ENCODE data around the gene ELMO1.
A peak's percentile ranks its signal among the peaks of the same experiment; 100 is the strongest.

Gene ELMO1

GRCh38 chr7:37110660-37111424, 337.8 kb downstream of the ELMO1 start:
- no peak for DNase-seq

DNA sequence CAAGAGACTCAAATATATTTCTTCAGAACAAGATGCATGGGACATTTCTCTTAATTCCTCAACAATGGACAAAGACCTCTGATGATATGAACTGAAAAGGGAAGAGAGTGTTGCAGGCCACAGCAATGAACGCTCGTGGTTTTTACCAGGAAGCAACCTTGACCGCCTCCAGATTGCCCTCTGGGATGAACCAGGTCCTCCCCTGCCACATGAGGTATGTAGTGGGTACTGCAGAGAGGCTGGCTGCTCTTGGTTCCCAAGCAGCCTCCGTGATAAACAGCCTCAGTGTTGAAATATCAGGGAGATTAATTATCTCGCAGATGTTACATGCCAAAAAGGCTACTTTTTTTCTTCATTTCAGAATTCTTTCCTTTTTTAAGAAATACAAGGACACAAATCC, 338.8 kb downstream of the ELMO1 start:
- DNase-seq, result no peak

DNA sequence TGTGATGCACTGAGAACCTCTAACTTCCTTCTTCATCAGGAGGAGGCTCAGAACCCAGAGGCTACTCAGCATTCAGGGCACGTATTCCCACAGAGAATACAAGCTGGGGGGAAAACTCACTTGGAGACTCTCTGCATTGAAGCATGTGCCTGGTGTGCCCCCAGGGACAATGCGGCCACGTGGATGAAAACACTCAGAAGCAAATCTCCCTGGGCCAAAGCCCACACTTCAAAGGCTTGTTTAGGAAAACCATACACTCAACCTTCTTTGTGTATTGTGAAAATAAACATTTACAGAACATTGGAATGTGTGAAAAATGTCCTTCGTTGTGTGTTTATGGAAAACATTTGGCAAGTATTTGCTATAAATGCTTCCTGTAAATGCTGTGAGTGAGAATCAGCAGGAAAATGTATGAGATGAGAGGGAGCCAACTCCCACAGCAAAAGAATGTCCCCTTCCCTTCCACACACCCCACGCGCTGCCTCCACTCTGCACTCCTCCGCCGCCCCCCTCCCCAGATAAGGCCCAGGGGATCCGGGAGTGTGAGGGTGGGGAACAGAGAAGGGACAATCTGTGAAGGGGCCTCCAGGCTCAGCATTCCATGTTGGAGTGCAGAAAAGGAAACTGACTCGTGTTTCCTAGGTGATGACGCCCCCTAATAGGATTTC, 339.5 kb downstream of the ELMO1 start:
- no peak for DNase-seq

- no peak for DNase-seq
Measured at GRCh38 chr7:37108615-37109014, 340.0 kb downstream of the ELMO1 start.

DNA sequence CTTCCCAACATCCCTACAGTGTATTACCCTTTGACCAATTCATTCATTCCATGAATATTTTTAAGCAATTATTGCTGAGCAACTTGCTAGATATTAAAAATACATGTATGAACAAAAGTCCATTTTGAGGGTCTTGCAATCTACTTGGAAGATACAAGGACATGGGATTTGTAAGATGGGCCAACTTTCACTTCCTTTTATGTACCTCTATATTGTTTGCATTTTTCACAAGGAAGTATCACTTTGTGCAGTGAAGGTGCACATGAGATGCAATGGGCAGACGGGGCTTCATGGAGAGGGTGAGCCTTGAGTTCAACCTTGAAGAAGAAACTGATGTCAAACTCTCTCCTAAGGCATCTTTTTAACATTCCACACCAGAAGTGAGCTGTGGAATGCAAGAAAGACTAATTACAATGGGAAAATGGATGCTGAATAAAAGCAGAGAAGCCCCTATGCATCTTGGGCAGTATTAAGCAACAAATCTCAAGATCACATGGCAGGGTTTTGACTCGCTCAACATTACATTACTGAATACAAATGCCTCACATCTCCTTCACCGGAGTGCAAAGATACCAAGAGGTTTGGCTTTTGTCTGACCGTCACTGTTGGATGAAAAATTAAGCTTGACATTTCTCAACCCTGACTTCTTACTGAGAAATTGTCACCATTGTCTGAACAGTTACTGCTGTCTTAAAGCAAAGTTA, 341.5 kb downstream of the ELMO1 start:
- no peak for DNase-seq

GRCh38 chr7:37105762-37106161, 342.9 kb downstream of the ELMO1 start:
- no peak for DNase-seq

DNA sequence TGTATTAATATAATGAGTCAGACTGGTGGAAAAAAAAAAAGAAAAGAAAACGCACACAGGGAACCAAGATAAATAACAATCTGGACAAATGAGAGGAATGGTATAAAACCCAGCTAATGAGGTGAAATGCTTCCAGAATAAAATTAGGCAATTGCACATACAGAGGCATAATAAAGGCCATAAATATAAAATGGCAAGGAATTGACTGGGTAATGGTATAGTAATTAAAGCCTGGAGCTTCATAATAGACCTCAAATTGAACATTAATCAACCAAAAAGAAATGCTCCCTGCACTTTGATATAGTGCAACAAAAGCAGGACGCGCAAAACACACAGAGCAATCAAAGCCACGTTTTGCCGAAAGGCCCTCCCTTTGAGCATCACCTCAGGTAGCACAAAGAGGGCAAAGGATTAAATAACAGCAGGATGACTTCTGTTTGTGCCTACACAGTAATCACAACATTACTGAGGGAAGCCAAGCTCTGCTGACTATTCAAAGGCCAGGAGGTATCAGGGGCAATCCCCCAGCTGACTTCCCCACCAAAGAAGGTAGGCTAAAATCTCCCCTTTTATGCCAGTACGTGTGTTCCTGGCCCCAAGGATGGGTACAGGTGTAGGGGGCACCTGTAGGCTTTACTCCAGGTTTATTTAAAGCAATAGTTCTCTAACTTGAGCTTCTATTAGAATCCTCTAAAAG, 343.7 kb downstream of the ELMO1 start:
- DNase-seq, result peak; percentile 77

DNA sequence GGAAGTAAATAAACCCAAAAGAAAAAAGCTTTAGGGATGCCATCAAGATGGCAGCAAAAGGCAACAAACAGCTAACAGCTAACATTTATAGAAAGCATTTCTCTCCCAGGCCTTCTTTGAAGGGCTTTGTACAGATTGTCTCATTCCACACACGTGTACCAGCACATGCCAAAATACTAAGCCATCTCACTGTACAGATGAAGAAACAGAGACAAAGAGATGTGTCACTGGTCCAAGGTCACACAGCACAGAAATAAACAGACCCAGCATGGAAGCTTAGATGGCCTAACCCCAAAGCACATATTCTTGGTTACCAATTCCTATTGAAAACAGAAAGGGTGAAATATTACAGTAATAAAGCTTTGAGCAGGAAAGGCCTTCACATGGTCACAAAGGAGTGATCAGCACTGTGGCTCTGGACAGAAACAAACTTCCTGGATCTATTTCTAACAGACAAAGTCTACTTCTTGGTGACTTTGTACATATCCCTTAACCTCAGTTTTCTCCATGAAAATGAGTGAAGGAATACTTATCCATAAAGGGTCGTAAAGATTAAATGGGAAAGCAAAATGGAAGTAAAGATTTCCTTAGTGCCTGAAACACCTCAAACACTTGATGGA, 346.0 kb downstream of the ELMO1 start:
- no peak for DNase-seq

DNA sequence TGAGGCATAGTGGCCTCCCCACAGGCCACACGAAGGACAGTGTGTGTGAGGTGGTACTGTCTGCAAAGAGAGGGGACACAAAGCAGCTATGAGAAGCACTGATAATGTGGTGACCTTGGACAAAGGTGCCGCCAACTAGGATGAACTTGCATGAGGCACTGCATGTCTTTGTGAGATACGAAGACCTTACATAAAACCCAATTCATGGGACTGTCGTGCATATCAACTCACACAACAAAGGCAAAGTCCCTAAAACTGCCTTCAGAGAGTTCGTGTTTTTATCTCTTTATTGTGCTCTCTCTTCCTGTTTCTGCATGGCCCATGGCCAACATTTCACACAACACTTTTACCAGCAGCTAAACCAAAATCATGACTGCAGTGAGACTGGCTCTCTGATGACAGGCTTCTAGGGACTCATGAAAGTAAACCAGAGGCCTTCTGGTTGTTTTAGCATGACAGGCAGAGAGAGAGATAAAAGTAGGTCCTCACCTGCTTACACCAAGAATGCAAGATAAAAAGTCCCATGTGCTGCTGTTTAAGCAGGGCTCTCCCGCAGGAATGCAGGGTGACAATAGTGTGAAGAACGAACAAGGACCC, 347.8 kb downstream of the ELMO1 start:
- DNase-seq, result no peak

GRCh38 chr7:37098762-37099161, 349.9 kb downstream of the ELMO1 start:
- no peak for DNase-seq

DNA sequence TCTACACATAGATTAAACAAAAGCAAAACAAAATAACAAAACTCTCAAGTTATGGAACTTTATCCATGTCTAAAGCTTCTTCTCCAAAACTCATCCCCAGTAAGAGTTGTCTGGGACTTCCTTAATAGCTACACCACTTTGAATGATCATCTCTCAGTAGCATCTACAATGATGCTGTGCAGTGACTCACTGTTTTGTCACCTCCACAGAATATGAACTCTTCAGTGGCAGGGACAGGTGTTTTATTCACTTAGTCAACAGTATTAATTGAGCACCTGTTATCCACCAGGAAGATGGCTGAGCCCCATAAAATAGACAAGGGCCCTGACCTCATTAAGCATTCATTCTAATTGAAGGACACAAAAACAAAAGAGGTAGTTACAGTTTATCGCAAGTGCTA, 350.7 kb downstream of the ELMO1 start:
- no peak for DNase-seq

DNA sequence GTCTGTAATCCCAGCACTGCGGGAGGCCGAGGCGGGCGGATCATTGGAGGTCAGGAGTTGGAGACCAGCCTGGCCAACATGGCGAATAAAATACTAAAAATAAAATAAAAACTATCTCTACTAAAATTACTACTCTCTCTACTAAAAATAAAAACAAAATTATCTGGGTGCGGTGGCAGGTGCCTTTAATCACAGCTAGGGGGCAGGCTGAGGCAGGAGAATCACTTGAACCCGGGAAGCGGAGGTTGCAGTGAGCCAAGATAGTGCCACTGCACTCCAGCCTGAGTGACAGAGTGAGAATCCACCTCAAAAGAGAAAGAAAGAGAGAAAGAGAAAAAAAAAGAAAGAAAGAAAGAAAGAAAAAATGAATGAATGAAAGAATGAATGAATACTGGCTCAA, 351.4 kb downstream of the ELMO1 start:
- DNase-seq, result no peak

GRCh38 chr7:37096341-37096740, 352.3 kb downstream of the ELMO1 start:
- DNase-seq, result no peak

DNA sequence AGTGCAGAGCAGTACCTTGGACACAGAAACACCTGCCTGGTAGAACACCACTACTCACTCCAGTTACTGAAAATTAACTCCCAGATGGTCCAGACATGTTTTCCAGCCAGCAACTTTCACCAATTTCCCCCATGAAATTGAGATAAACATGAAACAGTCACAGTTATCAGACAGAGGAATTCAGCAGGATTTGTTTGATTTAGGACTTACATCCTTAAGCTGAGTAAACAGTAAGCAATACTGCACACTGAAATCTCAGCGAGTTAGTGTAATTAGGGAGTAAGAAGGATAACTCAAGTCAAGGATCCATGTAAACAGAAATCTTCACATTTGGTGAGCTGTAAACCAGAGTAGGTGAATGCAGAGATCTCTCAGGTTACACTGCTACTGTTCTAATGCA, 353.5 kb downstream of the ELMO1 start:
- DNase-seq, result no peak

- no peak for DNase-seq
Measured at GRCh38 chr7:37093257-37093656, 355.4 kb downstream of the ELMO1 start.

- no peak for DNase-seq
Measured at GRCh38 chr7:37092548-37092947, 356.1 kb downstream of the ELMO1 start.

GRCh38 chr7:37089972-37090371, 358.7 kb downstream of the ELMO1 start:
- no peak for DNase-seq

- DNase-seq, result no peak
Measured at GRCh38 chr7:37085600-37085999, 363.1 kb downstream of the ELMO1 start.

DNA sequence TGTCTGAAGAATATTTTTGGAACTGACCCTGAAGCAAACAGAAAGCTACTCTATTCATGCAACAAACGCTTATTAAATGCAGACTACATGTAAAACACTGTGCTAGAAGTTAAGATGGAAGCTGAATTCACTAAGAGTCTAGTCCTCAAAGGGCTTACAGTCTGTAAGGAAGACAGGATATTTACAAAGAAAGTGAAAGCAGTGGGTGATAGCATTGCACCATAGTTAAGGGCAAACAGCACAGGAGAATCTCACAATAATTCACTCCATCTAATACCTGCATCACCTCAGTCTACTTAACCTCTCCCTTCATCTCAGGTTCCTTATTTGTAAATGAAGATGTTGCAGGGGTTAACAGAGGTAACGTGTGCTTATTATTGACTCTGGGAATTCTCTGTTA, 364.4 kb downstream of the ELMO1 start:
- no peak for DNase-seq

GRCh38 chr7:37083311-37084096, 365.2 kb downstream of the ELMO1 start:
- DNase-seq, result no peak

DNA sequence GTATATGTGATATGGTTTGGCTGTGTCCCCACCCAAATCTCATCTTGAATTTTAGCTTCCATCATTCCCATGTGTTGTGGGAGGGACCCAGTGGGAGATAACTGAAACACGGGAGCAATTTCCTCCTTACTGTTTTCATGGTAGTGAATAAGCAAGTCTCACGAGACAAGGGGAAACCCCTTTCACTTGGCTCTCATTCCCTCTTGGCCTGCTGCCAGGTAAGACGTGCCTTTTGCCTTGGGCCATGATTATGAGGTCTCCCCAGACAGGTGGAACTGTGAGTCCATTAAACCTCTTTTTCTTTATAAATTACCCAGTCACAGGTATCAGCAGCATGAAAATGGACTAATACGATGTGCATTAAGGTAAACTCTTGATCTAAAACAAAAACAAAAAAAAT, 367.2 kb downstream of the ELMO1 start:
- peak; percentile 29 for DNase-seq

DNA sequence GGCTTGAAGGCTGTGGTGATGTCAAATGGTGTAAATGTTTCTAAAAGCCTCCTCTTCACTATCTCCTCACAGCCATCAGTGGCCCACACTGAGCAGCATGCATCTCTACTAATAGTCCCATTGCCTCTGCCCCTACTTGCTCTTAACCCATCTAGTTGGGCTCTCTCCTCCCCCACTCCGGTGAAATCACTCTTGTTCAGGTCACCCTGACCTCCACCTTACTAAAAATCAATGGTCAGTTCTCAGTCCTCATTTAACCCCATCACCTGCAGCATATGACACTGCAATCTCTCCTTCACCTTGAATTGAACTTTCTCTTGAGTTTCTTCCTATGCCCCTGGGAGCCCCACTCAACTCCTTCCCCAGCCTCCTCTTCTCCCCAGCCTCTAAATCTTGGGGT, 369.2 kb downstream of the ELMO1 start:
- DNase-seq, result no peak
